Astrocyte (in vitro differentiated cells and primary cell): Measurements from ENCODE around the gene CD151. TPM values are rescaled to one million over a fixed set of nuclear protein-coding genes. Genes with fewer than 3 reads are reported as not detected.

Source experiments
- DNase-seq: peaks from one replicate; pipeline ENCODE4 v3.0.0-alpha.2; 2010; ENCODE audit warnings: low read depth
- FAIRE-seq: peaks from 2 replicates; lab custom pipeline; 2011; peaks lifted over from hg19 to GRCh38; lab: Jason Lieb, UNC
- H2AFZ ChIP-seq: 2 replicates; pipeline ENCODE4 v1.6.0; 2012; ENCODE audit warnings: low read depth, low read length, inconsistent platforms
- H3K27ac ChIP-seq: 2 replicates; pipeline ENCODE4 v1.5.1; 2011; ENCODE audit warnings: low read depth, low read length, inconsistent platforms
- H3K27me3 ChIP-seq: 2 replicates; pipeline ENCODE4 v1.6.0; 2011; ENCODE audit warnings: low read length, inconsistent platforms; ENCODE audit not compliant: insufficient read depth
- H3K36me3 ChIP-seq: 2 replicates; pipeline ENCODE4 v1.5.1; 2011; ENCODE audit warnings: low read length, inconsistent platforms; ENCODE audit not compliant: insufficient read depth
- H3K4me1 ChIP-seq: 2 replicates; pipeline ENCODE4 v1.5.1; 2011; ENCODE audit warnings: low read length, inconsistent platforms; ENCODE audit not compliant: insufficient read depth
- H3K4me2 ChIP-seq: 2 replicates; pipeline ENCODE4 v1.6.0; 2012; ENCODE audit warnings: low read length, inconsistent platforms
- H3K4me3 ChIP-seq: 2 replicates; pipeline ENCODE4 v1.5.1; 2011; ENCODE audit warnings: low read depth, mild to moderate bottlenecking, low read length, inconsistent platforms; ENCODE audit not compliant: insufficient read depth
- H3K79me2 ChIP-seq: 2 replicates; pipeline ENCODE4 v1.6.0; 2012; ENCODE audit warnings: mild to moderate bottlenecking, low read length, inconsistent platforms; ENCODE audit not compliant: insufficient read depth
- H3K9ac ChIP-seq: 2 replicates; pipeline ENCODE4 v1.6.0; 2012; ENCODE audit warnings: mild to moderate bottlenecking, low read length, inconsistent platforms
- H3K9me3 ChIP-seq: 2 replicates; pipeline ENCODE4 v1.5.1; 2012; ENCODE audit warnings: low read depth, mild to moderate bottlenecking, low read length, inconsistent platforms; ENCODE audit not compliant: insufficient read depth
- H4K20me1 ChIP-seq: 2 replicates; pipeline ENCODE4 v1.6.0; 2012; ENCODE audit warnings: low read length, inconsistent platforms; ENCODE audit not compliant: insufficient read depth
- H3K27ac Mint-ChIP-seq: one replicate; pipeline ENCODE4 v1.8.0; 2021; ENCODE audit warnings: mild to moderate bottlenecking, mixed read lengths; ENCODE audit not compliant: unreplicated experiment
- H3K27me3 Mint-ChIP-seq: one replicate; pipeline ENCODE4 v1.8.0; 2021; ENCODE audit warnings: low read depth, mixed read lengths; ENCODE audit not compliant: unreplicated experiment
- H3K36me3 Mint-ChIP-seq: one replicate; pipeline ENCODE4 v1.8.0; 2021; ENCODE audit warnings: low read depth, mixed read lengths; ENCODE audit not compliant: unreplicated experiment
- H3K4me1 Mint-ChIP-seq: one replicate; pipeline ENCODE4 v1.8.0; 2021; ENCODE audit warnings: low read depth, mixed read lengths; ENCODE audit not compliant: unreplicated experiment
- H3K4me3 Mint-ChIP-seq: one replicate; pipeline ENCODE4 v1.8.0; 2021; ENCODE audit warnings: mild to moderate bottlenecking, moderate library complexity, mixed read lengths; ENCODE audit not compliant: unreplicated experiment
- H3K9me3 Mint-ChIP-seq: one replicate; pipeline ENCODE4 v1.8.0; 2021; ENCODE audit warnings: mild to moderate bottlenecking, mixed read lengths; ENCODE audit not compliant: unreplicated experiment
- EZH2 ChIP-seq: IDR thresholded peaks from 2 replicates; pipeline ENCODE4 v1.6.1; 2012; ENCODE audit warnings: mild to moderate bottlenecking, low read length, inconsistent platforms; ENCODE audit not compliant: insufficient read depth
- total RNA-seq: library from RNA; stranded (reverse); gene quantifications from 2 replicates; pipeline ENCODE4 v1.2.1, GENCODE V29; 2021
- TF ChIP-seq, protein P1 (sequence below): IDR thresholded peaks from 2 replicates; pipeline ENCODE4 v1.5.1; 2011; ENCODE audit warnings: low read depth, mild to moderate bottlenecking, inconsistent platforms, low read length, moderate library complexity; ENCODE audit not compliant: insufficient read depth

CD151 gene
- total RNA-seq, 1 donor from 2014 or later = 421 TPM

DNA sequence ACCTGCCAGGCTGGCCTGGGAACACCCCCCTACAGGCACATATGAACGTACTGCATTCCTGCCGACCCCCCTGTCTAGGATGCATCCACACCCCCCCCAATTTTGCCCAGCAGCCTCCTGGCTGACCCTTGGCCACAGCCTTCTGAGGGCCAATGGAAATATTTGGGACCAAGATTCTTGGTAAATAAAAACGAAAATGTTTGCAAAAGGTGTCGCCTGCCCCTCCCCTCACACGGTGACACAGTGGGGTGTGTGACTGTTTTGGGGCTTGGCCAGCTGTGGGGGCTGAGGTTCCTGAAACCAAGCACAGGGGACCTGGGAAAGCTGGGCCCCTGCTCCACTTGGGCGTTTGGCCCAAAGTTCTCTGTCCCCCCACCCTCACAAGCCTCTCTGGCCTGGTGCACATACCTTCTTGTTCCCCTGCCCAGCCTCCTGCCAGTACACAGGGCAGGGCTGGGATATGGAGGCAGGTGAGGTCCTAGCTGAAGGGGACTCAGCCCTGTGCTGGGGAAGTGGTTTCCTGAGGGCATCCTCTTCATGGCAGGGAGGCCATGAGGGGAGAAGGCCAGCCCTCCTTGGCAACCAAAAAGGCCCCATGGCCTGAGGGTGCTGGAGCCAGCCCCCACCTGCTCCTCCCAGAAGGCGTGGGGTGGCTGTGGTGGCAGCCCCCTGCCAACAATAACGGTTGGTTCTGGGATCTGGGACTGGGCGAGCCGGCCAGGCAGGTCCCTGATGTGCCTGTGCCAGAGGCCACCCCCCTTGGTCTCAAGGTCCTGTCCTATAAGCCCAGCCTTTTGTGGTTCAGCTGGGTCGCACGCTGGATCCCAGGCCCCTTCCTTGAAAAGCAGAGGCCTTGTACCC, 7.2 kb upstream of the CD151 start:
- H3K27ac ChIP-seq = no peak overlapping the region
- TF ChIP-seq, protein P1, sequence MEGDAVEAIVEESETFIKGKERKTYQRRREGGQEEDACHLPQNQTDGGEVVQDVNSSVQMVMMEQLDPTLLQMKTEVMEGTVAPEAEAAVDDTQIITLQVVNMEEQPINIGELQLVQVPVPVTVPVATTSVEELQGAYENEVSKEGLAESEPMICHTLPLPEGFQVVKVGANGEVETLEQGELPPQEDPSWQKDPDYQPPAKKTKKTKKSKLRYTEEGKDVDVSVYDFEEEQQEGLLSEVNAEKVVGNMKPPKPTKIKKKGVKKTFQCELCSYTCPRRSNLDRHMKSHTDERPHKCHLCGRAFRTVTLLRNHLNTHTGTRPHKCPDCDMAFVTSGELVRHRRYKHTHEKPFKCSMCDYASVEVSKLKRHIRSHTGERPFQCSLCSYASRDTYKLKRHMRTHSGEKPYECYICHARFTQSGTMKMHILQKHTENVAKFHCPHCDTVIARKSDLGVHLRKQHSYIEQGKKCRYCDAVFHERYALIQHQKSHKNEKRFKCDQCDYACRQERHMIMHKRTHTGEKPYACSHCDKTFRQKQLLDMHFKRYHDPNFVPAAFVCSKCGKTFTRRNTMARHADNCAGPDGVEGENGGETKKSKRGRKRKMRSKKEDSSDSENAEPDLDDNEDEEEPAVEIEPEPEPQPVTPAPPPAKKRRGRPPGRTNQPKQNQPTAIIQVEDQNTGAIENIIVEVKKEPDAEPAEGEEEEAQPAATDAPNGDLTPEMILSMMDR = no peak
- TF ChIP-seq EZH2 = no peak
- peaks cover 20% of the 10 kb centered on the region for H3K79me2 ChIP-seq

DNA sequence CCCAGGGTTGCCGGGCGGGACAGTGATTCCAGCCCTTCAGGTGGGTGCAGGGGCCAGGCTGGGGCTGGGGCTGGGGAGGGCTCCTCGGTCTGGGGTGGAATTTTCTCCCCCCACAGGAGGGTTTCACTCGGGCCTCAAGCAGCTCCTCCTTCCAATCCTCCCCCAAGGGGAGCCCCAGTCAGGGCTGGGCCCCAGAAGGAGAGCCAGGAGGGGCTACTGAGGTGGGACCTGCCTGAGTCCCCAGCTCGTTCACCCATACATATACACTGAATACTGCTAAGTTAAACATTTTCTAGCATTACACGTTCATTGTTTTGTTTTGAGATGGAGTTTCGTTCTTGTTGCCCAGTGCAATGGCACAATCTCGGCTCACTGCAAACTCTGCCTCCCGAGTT, 6.5 kb upstream of the CD151 start:
- no peaks in the 10 kb centered on the region for H3K9me3 Mint-ChIP-seq
- H3K27me3 ChIP-seq = no peaks in the 10 kb centered on the region
- H3K4me3 Mint-ChIP-seq = peak overlapping the region; percentile 75
- H2AFZ ChIP-seq = no peak overlapping the region
- peaks cover 13% of the 10 kb centered on the region for H3K79me2 ChIP-seq
- peaks cover 10% of the 10 kb centered on the region for H3K27me3 Mint-ChIP-seq
- no peak overlapping the region for H3K4me2 ChIP-seq
- H3K4me3 ChIP-seq = no peak overlapping the region
- H3K27ac ChIP-seq = no peak overlapping the region
- H3K9me3 ChIP-seq = no peaks in the 10 kb centered on the region
- H3K4me1 ChIP-seq = peaks cover 34% of the 10 kb centered on the region
- H3K4me1 Mint-ChIP-seq = peaks cover 5% of the 10 kb centered on the region
- no peak overlapping the region for H3K9ac ChIP-seq
- H3K36me3 Mint-ChIP-seq = peaks cover 2% of the 10 kb centered on the region
- H3K27ac Mint-ChIP-seq = no peak overlapping the region
- H3K36me3 ChIP-seq = no peaks in the 10 kb centered on the region
- DNase-seq (no peak), FAIRE-seq (no peak)
- peaks cover 41% of the 10 kb centered on the region for H4K20me1 ChIP-seq
- no peak for TF ChIP-seq EZH2
- TF ChIP-seq, protein P1 = no peak

More for the DNA sequence above, 7.2 kb upstream of the CD151 start:
- H3K27me3 ChIP-seq = no peaks in the 10 kb centered on the region
- peaks cover 34% of the 10 kb centered on the region for H3K4me1 ChIP-seq
- H3K4me3 ChIP-seq = no peak overlapping the region
- no peak overlapping the region for H3K9ac ChIP-seq
- no peaks in the 10 kb centered on the region for H3K9me3 ChIP-seq
- Mint-ChIP-seq H3K9me3 (no peaks in the 10 kb centered on the region), H3K27me3 (peaks cover 10% of the 10 kb centered on the region), H3K27ac (no peak overlapping the region), H3K4me3 (no peak overlapping the region), H3K36me3 (peaks cover 2% of the 10 kb centered on the region), H3K4me1 (peaks cover 9% of the 10 kb centered on the region)
- no peak overlapping the region for H3K4me2 ChIP-seq
- no peak overlapping the region for H2AFZ ChIP-seq
- H3K36me3 ChIP-seq = no peaks in the 10 kb centered on the region
- peaks cover 41% of the 10 kb centered on the region for H4K20me1 ChIP-seq
- FAIRE-seq (no peak), DNase-seq (no peak)

DNA sequence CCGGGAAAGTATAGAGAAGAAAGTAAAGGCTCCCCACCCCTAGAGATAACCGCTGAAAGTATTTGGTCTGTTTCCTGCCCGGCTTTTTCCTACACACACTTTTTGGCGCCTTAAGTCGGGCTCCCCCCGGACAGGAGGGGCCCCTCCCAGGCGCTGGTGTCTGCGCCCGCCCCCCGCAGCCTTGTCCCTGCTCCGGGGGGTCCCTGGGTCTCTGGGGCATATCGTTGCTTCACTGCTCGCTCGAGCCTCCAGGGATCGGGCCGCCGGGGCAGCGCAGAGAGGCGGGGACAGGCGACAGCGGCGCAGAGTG, 6.0 kb upstream of the CD151 start:
- H3K27me3 Mint-ChIP-seq = peaks cover 11% of the 10 kb centered on the region
- peaks cover 2% of the 10 kb centered on the region for H3K36me3 Mint-ChIP-seq
- no peak overlapping the region for H3K27ac Mint-ChIP-seq
- H3K9me3 Mint-ChIP-seq = no peaks in the 10 kb centered on the region
- peak; percentile 84 for TF ChIP-seq EZH2
- TF ChIP-seq, protein P1 = no peak
- Histone ChIP-seq H3K27ac (no peak overlapping the region), H4K20me1 (peaks cover 40% of the 10 kb centered on the region), H3K4me3 (no peak overlapping the region), H3K9me3 (no peaks in the 10 kb centered on the region), H2AFZ (no peak overlapping the region), H3K4me1 (peaks cover 35% of the 10 kb centered on the region), H3K36me3 (no peaks in the 10 kb centered on the region), H3K79me2 (peaks cover 8% of the 10 kb centered on the region), H3K4me2 (peak overlapping the region; percentile 64), H3K9ac (no peak overlapping the region), H3K27me3 (no peaks in the 10 kb centered on the region)
- no peak for DNase-seq
- peaks cover 5% of the 10 kb centered on the region for H3K4me1 Mint-ChIP-seq
- peak overlapping the region; percentile 75 for H3K4me3 Mint-ChIP-seq
- no peak for FAIRE-seq
